ENCODE results near the gene ZNF277. TPM values are rescaled to one million over a fixed set of nuclear protein-coding genes. Genes with fewer than 3 reads are reported as not detected.

The ZNF277 gene
- total RNA-seq, 6 experiments from 2014 or later = 11.2 to 20.9 (median 13.1) TPM

DNA sequence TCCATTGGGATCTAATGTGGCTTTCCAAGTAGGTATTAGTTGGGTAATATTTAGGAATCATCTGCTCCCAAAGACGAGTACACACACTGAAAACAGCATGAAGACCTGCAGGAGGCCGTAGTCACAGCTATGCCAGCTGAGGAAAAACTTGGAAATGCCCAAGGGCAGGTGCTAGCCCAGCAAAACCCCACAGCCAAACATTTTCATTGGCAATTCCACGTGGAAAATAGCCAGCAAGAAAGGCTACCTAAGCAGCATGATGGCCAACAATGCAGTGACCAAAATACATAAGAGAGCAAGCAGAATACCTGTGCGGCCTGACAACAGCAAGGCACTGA, 33.0 kb upstream of the ZNF277 start:
- H3K4me1 ChIP-seq = no peaks in the 10 kb centered on the region
- ATAC-seq = peak; percentile 12 to 30 (median 26)
- TF ChIP-seq, protein P1, sequence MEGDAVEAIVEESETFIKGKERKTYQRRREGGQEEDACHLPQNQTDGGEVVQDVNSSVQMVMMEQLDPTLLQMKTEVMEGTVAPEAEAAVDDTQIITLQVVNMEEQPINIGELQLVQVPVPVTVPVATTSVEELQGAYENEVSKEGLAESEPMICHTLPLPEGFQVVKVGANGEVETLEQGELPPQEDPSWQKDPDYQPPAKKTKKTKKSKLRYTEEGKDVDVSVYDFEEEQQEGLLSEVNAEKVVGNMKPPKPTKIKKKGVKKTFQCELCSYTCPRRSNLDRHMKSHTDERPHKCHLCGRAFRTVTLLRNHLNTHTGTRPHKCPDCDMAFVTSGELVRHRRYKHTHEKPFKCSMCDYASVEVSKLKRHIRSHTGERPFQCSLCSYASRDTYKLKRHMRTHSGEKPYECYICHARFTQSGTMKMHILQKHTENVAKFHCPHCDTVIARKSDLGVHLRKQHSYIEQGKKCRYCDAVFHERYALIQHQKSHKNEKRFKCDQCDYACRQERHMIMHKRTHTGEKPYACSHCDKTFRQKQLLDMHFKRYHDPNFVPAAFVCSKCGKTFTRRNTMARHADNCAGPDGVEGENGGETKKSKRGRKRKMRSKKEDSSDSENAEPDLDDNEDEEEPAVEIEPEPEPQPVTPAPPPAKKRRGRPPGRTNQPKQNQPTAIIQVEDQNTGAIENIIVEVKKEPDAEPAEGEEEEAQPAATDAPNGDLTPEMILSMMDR (IDR thresholded peaks at IDR 0.05) = no peak
- TF ChIP-seq POLR2A (IDR thresholded peaks at IDR 0.05) = no peak
- H3K27ac ChIP-seq = no peak overlapping the region
- no peaks in the 10 kb centered on the region for H3K9me3 ChIP-seq
- no peak for DNase-seq
- no peaks in the 10 kb centered on the region for H3K27me3 ChIP-seq
- H3K4me3 ChIP-seq = no peak overlapping the region
- intact Hi-C loops (cut with DNase I) = no loop called here
- H3K36me3 ChIP-seq = no peaks in the 10 kb centered on the region
- 44% methylated on average over 2 of the region's 4 CpGs for WGBS (ENCODE audit: insufficient coverage, low coverage, low lambda C conversion rate, missing lambda C conversion rate)

DNA sequence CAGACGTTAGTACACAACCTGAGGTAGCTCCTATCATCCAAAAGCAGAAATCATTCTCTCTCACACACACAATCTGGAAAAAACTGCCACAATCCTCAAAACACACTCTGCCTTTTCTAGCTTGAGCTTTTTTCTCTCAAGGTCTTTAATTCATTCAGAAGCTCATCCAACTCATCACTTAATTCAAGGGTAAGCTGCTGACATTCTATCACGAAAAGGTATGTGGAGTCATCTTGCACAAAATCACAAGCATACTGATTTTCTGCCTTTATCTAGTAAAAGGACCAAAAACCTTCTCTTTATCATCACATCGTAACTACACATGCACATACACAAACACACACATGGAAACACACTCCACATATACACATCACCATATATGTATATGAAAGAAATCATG, 32.3 kb upstream of the ZNF277 start:
- Histone ChIP-seq H3K4me1 (no peaks in the 10 kb centered on the region), H3K9me3 (no peaks in the 10 kb centered on the region), H3K27ac (no peak overlapping the region), H3K4me3 (no peak overlapping the region), H3K27me3 (no peaks in the 10 kb centered on the region), H3K36me3 (no peaks in the 10 kb centered on the region)
- TF ChIP-seq, protein P1 (IDR thresholded peaks at IDR 0.05) = no peak
- TF ChIP-seq POLR2A (IDR thresholded peaks at IDR 0.05) = no peak
- no peak for DNase-seq
- intact Hi-C loops (cut with DNase I) = no loop called here
- no peak for ATAC-seq
- 79% methylated on average over 3 of the region's 3 CpGs for WGBS (ENCODE audit: insufficient coverage, low coverage, low lambda C conversion rate, missing lambda C conversion rate)

DNA sequence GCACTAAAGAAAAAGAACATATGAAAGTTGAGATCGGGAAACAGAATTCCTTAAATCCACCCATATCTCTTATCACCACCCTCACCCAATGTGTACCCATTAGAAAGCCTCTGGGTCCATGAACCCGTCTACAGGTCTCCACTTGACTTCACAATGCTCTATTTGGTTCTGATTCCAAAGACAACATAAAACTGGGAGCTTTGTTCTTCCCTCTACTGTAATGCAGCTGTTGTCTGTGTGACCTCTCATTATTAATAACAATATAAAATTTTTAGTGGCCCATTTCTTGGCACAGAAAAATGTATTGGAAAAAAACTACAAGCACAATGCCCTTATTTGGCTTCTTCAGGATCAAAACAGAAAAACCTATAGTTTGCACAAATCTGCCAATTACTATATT, 30.3 kb upstream of the ZNF277 start:
- Histone ChIP-seq H3K27ac (no peak overlapping the region), H3K9me3 (no peaks in the 10 kb centered on the region), H3K4me3 (no peak overlapping the region), H3K36me3 (no peaks in the 10 kb centered on the region), H3K4me1 (no peaks in the 10 kb centered on the region), H3K27me3 (no peaks in the 10 kb centered on the region)
- DNase-seq = no peak
- 58% methylated on average over 2 of the region's 2 CpGs for WGBS (ENCODE audit: insufficient coverage, low coverage, low lambda C conversion rate, missing lambda C conversion rate)
- no peak for ATAC-seq
- intact Hi-C loops (cut with DNase I) = no loop called here
- TF ChIP-seq, protein P1 (IDR thresholded peaks at IDR 0.05) = no peak
- no peak for TF ChIP-seq POLR2A (IDR thresholded peaks at IDR 0.05)

DNA sequence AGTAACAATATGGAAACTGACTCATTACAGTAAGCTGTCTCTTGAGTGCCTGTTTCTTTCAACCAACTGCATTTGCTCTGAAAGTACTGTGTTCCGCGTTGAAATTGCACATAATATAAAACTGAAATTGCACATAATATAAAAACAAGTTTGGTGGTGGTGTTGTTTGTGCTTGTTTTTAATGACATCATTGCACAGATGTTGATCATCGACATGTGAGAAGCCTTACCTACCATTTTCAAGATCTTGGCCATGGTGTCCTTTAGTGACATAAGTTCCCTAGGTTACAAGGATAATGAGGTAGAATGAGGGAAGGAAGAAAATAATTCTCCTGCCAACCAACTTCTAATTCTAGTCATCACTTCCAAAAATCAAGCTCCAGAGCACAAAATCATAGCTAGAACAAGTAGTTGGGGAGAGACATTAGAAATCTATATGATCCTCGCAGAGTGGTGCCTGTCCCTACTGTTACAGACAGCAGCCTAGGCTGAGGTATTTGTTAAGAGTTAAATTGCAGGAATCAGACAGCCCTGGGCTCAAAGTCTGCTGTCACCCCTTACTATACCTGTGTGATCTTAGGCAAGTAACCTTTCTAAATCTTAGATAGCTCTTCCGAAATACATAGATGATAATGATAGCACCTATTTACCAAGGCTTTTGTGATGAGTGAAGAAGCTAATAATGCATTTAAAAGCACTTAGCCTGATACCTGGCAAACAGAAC, 29.6 kb upstream of the ZNF277 start:
- H3K9me3 ChIP-seq = no peaks in the 10 kb centered on the region
- no peak overlapping the region for H3K27ac ChIP-seq
- WGBS (ENCODE audit: insufficient coverage, low coverage, low lambda C conversion rate, missing lambda C conversion rate) = 90% methylated on average over 5 of the region's 5 CpGs
- no peaks in the 10 kb centered on the region for H3K36me3 ChIP-seq
- no peak overlapping the region for H3K4me3 ChIP-seq
- H3K4me1 ChIP-seq = no peaks in the 10 kb centered on the region
- ATAC-seq = no peak
- intact Hi-C loops (cut with DNase I) = no loop called here
- DNase-seq = no peak
- H3K27me3 ChIP-seq = no peaks in the 10 kb centered on the region
- TF ChIP-seq, protein P1 (IDR thresholded peaks at IDR 0.05) = no peak
- TF ChIP-seq POLR2A (IDR thresholded peaks at IDR 0.05) = no peak
